IPS DF 6.9 (cell line): ENCODE data around the gene OR51G2.

ENCODE experiments used
- DNase-seq: peaks from one replicate; pipeline ENCODE4 v3.0.0-alpha.2; 2013; ENCODE audit warnings: low read depth, low spot score
- H3K27ac ChIP-seq: one replicate; pipeline ENCODE4 v1.5.1; 2013; ENCODE audit warnings: low read length, control low read depth
- H3K27me3 ChIP-seq: 2 replicates; pipeline ENCODE4 v1.6.1; 2013; ENCODE audit warnings: mild to moderate bottlenecking, low read length; ENCODE audit not compliant: control insufficient read depth, insufficient read depth
- H3K36me3 ChIP-seq: 2 replicates; pipeline ENCODE4 v1.6.1; 2013; ENCODE audit warnings: low read length; ENCODE audit not compliant: control insufficient read depth, insufficient read depth
- H3K4me1 ChIP-seq: 2 replicates; pipeline ENCODE4 v1.6.1; 2013; ENCODE audit warnings: low read length; ENCODE audit not compliant: control insufficient read depth, insufficient read depth
- H3K4me3 ChIP-seq: 2 replicates; pipeline ENCODE4 v1.5.1; 2013; ENCODE audit warnings: mild to moderate bottlenecking, low read length
- H3K9me3 ChIP-seq: 2 replicates; pipeline ENCODE4 v1.6.1; 2013; ENCODE audit warnings: low read length, inconsistent platforms; ENCODE audit not compliant: control insufficient read depth, insufficient read depth
- WGBS: extraction: QIAGEN DNeasy Blood & Tissue Kit; methylation state at CpG from one replicate; pipeline ENCODE4 v1.1.7; 2013; ENCODE audit warnings: mixed read lengths, missing lambda C conversion rate; ENCODE audit not compliant: insufficient read length, insufficient coverage; 5-methylcytosine and 5-hydroxymethylcytosine counted together

OR51G2 gene

GRCh38 chr11:4865855-4866254 is 53.3 kb downstream of the OR51G2 start:
- no peak overlapping the region for H3K27ac ChIP-seq
- no peaks in the 10 kb centered on the region; the same call in 1 of the 2 replicates for H3K4me1 ChIP-seq
- no peaks in the 10 kb centered on the region for H3K27me3 ChIP-seq
- WGBS = no CpG with 5 or more reads among the region's 1 CpG
- H3K4me3 ChIP-seq = no peak overlapping the region
- no peaks in the 10 kb centered on the region for H3K36me3 ChIP-seq
- no peak for DNase-seq
- no peaks in the 10 kb centered on the region for H3K9me3 ChIP-seq

GRCh38 chr11:4863876-4864275 is 55.3 kb downstream of the OR51G2 start:
- no peak for DNase-seq
- no peaks in the 10 kb centered on the region for H3K9me3 ChIP-seq
- no CpG with 5 or more reads among the region's 4 CpGs for whole genome bisulfite sequencing
- H3K27ac ChIP-seq = no peak overlapping the region
- H3K36me3 ChIP-seq = no peaks in the 10 kb centered on the region
- H3K27me3 ChIP-seq = no peaks in the 10 kb centered on the region
- no peak overlapping the region for H3K4me3 ChIP-seq
- no peaks in the 10 kb centered on the region; the same call in 1 of the 2 replicates for H3K4me1 ChIP-seq
